OCI-LY3 (cell line): ENCODE data around the gene KCNIP4.
A peak's percentile ranks its signal among the peaks of the same experiment; 100 is the strongest.

Experiments
- H2AFZ ChIP-seq: fragments of 200-600, 300-600 bp; shearing (Covaris generic); 2 replicates; pipeline ENCODE4 v1.6.0; 2014; ENCODE audit warnings: antibody characterized with exemption, low read depth, low read length
- H3K27ac ChIP-seq: fragments of 200-600, 300-600 bp; sonication (generic); 2 replicates; pipeline ENCODE4 v1.5.1; 2014; ENCODE audit warnings: mild to moderate bottlenecking, low read length, moderate library complexity, mixed read lengths
- H3K27me3 ChIP-seq: fragments of 200-600, 300-600 bp; sonication (generic); 2 replicates; pipeline ENCODE4 v1.6.1; 2014; ENCODE audit warnings: low read depth, low read length, mixed read lengths
- H3K36me3 ChIP-seq: fragments of 200-600, 300-600 bp; sonication (generic); replicated peaks from 2 replicates; pipeline ENCODE3; 2014; ENCODE audit warnings: low read depth, low read length, mixed read lengths
- H3K4me1 ChIP-seq: fragments of 300-600, 200-600 bp; sonication (generic); 2 replicates; pipeline ENCODE4 v1.6.1; 2014; ENCODE audit warnings: low read length, mixed read lengths
- H3K4me2 ChIP-seq: fragments of 200-600, 300-600 bp; sonication (generic); 2 replicates; pipeline ENCODE4 v1.6.1; 2014; ENCODE audit warnings: low read length, mixed read lengths
- H3K4me3 ChIP-seq: fragments of 300-600, 200-600 bp; sonication (generic); 2 replicates; pipeline ENCODE4 v1.5.1; 2014; ENCODE audit warnings: antibody characterized with exemption, mild to moderate bottlenecking, low read length, moderate library complexity
- H3K79me2 ChIP-seq: fragments of 300-600, 200-600 bp; shearing (Covaris generic); 2 replicates; pipeline ENCODE4 v1.6.1; 2014; ENCODE audit warnings: mild to moderate bottlenecking, low read length, mixed read lengths
- H3K9ac ChIP-seq: fragments of 300-600, 200-600 bp; shearing (Covaris generic); 2 replicates; pipeline ENCODE4 v1.6.0; 2014; ENCODE audit warnings: mild to moderate bottlenecking, low read length, moderate library complexity
- H3K9me3 ChIP-seq: fragments of 200-600, 300-600 bp; shearing (Covaris generic); 2 replicates; pipeline ENCODE4 v1.6.1; 2014; ENCODE audit warnings: low read length, mixed read lengths; ENCODE audit not compliant: insufficient read depth
- H4K20me1 ChIP-seq: fragments of 200-600, 300-600 bp; sonication (generic); 2 replicates; pipeline ENCODE4 v1.6.1; 2016; ENCODE audit warnings: low read length, mixed read lengths; ENCODE audit not compliant: insufficient read depth
- CTCF ChIP-seq: fragments of 200-600, 300-600 bp; sonication (generic); IDR thresholded peaks from 2 replicates; pipeline ENCODE4 v1.5.1; 2014; ENCODE audit warnings: antibody characterized with exemption, low read length, low read depth
- EZH2phosphoT487 ChIP-seq: fragments of 200-600 bp; shearing (Covaris generic); IDR thresholded peaks from 2 replicates; pipeline ENCODE4 v1.6.1; 2018; ENCODE audit warnings: antibody characterized with exemption, mixed run types, low read depth

KCNIP4 gene

GRCh38 chr4:21512353-21512752, 436.2 kb downstream of the KCNIP4 start:
- TF ChIP-seq EZH2phosphoT487 (no peak), CTCF (peak; percentile 54)
- H2AFZ ChIP-seq = no peak overlapping the region
- H3K9ac ChIP-seq = no peak overlapping the region
- H3K79me2 ChIP-seq = no peaks in the 10 kb centered on the region
- H3K27ac ChIP-seq = no peak overlapping the region
- H3K4me1 ChIP-seq = no peaks in the 10 kb centered on the region
- H3K4me3 ChIP-seq = no peak overlapping the region
- no peaks in the 10 kb centered on the region for H3K9me3 ChIP-seq
- H4K20me1 ChIP-seq = no peaks in the 10 kb centered on the region
- H3K27me3 ChIP-seq = peaks cover 10% of the 10 kb centered on the region; the same call in 1 of the 2 replicates
- H3K36me3 ChIP-seq = no peaks in the 10 kb centered on the region
- no peak overlapping the region for H3K4me2 ChIP-seq

GRCh38 chr4:21507439-21507838, 441.1 kb downstream of the KCNIP4 start:
- Histone ChIP-seq H3K36me3 (no peaks in the 10 kb centered on the region), H3K4me3 (no peak overlapping the region), H3K27ac (no peak overlapping the region), H2AFZ (no peak overlapping the region), H3K9me3 (no peaks in the 10 kb centered on the region), H3K27me3 (peaks cover 2% of the 10 kb centered on the region; the same call in 1 of the 2 replicates), H4K20me1 (no peaks in the 10 kb centered on the region), H3K4me2 (no peak overlapping the region), H3K79me2 (no peaks in the 10 kb centered on the region), H3K9ac (no peak overlapping the region), H3K4me1 (no peaks in the 10 kb centered on the region)
- peak; percentile 37 for TF ChIP-seq CTCF
- no peak for TF ChIP-seq EZH2phosphoT487

- H2AFZ ChIP-seq = no peak overlapping the region
- H4K20me1 ChIP-seq = no peaks in the 10 kb centered on the region
- no peaks in the 10 kb centered on the region for H3K4me1 ChIP-seq
- H3K27me3 ChIP-seq = no peaks in the 10 kb centered on the region
- H3K9ac ChIP-seq = no peak overlapping the region
- no peaks in the 10 kb centered on the region for H3K79me2 ChIP-seq
- H3K36me3 ChIP-seq = no peaks in the 10 kb centered on the region
- H3K4me2 ChIP-seq = no peak overlapping the region
- H3K9me3 ChIP-seq = no peaks in the 10 kb centered on the region
- H3K27ac ChIP-seq = no peak overlapping the region
- no peak overlapping the region for H3K4me3 ChIP-seq
- TF ChIP-seq CTCF (no peak), EZH2phosphoT487 (no peak)
Observed at GRCh38 chr4:21490682-21491081, 457.9 kb downstream of the KCNIP4 start.

GRCh38 chr4:21476757-21477156, 471.8 kb downstream of the KCNIP4 start:
- TF ChIP-seq CTCF (no peak), EZH2phosphoT487 (no peak)
- H3K36me3 ChIP-seq = no peaks in the 10 kb centered on the region

More at GRCh38 chr4:21476757-21477156, 471.8 kb downstream of the KCNIP4 start:
- no peak overlapping the region for H3K4me2 ChIP-seq
- H3K4me1 ChIP-seq = no peaks in the 10 kb centered on the region
- H3K27ac ChIP-seq = no peak overlapping the region
- no peaks in the 10 kb centered on the region for H3K9me3 ChIP-seq
- no peaks in the 10 kb centered on the region for H4K20me1 ChIP-seq
- no peaks in the 10 kb centered on the region for H3K27me3 ChIP-seq
- no peak overlapping the region for H3K9ac ChIP-seq
- H3K79me2 ChIP-seq = no peaks in the 10 kb centered on the region
- no peak overlapping the region for H3K4me3 ChIP-seq
- H2AFZ ChIP-seq = no peak overlapping the region
